ENCODE measurements around the gene ZNF311.
A peak's percentile ranks its signal among the peaks of the same experiment; 100 is the strongest.

- TF ChIP-seq EP300 (IDR thresholded peaks at IDR 0.05), result no peak
- TF ChIP-seq, protein P1, sequence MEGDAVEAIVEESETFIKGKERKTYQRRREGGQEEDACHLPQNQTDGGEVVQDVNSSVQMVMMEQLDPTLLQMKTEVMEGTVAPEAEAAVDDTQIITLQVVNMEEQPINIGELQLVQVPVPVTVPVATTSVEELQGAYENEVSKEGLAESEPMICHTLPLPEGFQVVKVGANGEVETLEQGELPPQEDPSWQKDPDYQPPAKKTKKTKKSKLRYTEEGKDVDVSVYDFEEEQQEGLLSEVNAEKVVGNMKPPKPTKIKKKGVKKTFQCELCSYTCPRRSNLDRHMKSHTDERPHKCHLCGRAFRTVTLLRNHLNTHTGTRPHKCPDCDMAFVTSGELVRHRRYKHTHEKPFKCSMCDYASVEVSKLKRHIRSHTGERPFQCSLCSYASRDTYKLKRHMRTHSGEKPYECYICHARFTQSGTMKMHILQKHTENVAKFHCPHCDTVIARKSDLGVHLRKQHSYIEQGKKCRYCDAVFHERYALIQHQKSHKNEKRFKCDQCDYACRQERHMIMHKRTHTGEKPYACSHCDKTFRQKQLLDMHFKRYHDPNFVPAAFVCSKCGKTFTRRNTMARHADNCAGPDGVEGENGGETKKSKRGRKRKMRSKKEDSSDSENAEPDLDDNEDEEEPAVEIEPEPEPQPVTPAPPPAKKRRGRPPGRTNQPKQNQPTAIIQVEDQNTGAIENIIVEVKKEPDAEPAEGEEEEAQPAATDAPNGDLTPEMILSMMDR (IDR thresholded peaks at IDR 0.05), result peak; percentile 70 to 80 (median 74)
Observed at GRCh38 chr6:29016559-29017427, 11.7 kb upstream of the ZNF311 start.

Measured in sigmoid colon (tissue), 4 donors.